ENCODE measurements around the gene VARS2.

Gene VARS2

GRCh38 chr6:30931969-30932645 is 18.1 kb downstream of the VARS2 start, which contains the start of gene SFTA2:
Gene SFTA2 (minus strand): TSS chr6:30932170. CDS start chr6:30932096, 74 bp downstream.
- no peak for DNase-seq

GRCh38 chr6:30932665-30933365 is 18.8 kb downstream of the VARS2 start:
- no peak for DNase-seq

- DNase-seq, result no peak
Observed at GRCh38 chr6:30935018-30935417, 21.0 kb downstream of the VARS2 start.

- no peak for DNase-seq
Observed at GRCh38 chr6:30937265-30937664, 23.2 kb downstream of the VARS2 start.

- DNase-seq, result no peak
Observed at GRCh38 chr6:30938730-30939129, 24.7 kb downstream of the VARS2 start.

GRCh38 chr6:30939473-30939872 is 25.4 kb downstream of the VARS2 start:
- DNase-seq, result no peak

- no peak for DNase-seq
Observed at GRCh38 chr6:30940361-30940986, 26.4 kb downstream of the VARS2 start, which contains the start of gene MUCL3. Gene MUCL3 (plus strand): TSS chr6:30940973. CDS start chr6:30941000, 27 bp downstream.

- DNase-seq, result no peak
Observed at GRCh38 chr6:30942338-30943060, 28.5 kb downstream of the VARS2 start.

GRCh38 chr6:30944051-30944450 is 30.0 kb downstream of the VARS2 start:
- no peak for DNase-seq

- no peak for DNase-seq
Observed at GRCh38 chr6:30945281-30945680, 31.2 kb downstream of the VARS2 start.

GRCh38 chr6:30947231-30947630 is 33.2 kb downstream of the VARS2 start:
- DNase-seq, result no peak

GRCh38 chr6:30948811-30949210 is 34.8 kb downstream of the VARS2 start:
- DNase-seq, result no peak

- no peak for DNase-seq
Observed at GRCh38 chr6:30951907-30952469, 38.0 kb downstream of the VARS2 start.

- no peak for DNase-seq
Observed at GRCh38 chr6:30954631-30955366, 40.8 kb downstream of the VARS2 start.

- no peak for DNase-seq
Observed at GRCh38 chr6:30955367-30956042, 41.5 kb downstream of the VARS2 start.

- DNase-seq, result no peak
Observed at GRCh38 chr6:30957716-30958115, 43.7 kb downstream of the VARS2 start.

- no peak for DNase-seq
Observed at GRCh38 chr6:30960907-30961673, 47.1 kb downstream of the VARS2 start.

GRCh38 chr6:30962716-30963115 is 48.7 kb downstream of the VARS2 start:
- DNase-seq, result no peak

GRCh38 chr6:30963641-30964040 is 49.6 kb downstream of the VARS2 start:
- no peak for DNase-seq

GRCh38 chr6:30964075-30964474 is 50.0 kb downstream of the VARS2 start:
- DNase-seq, result no peak

GRCh38 chr6:30965140-30965601 is 51.1 kb downstream of the VARS2 start:
- no peak for DNase-seq
